ENCODE results near the gene GGA2. TPM values are rescaled to one million over a fixed set of nuclear protein-coding genes. Genes with fewer than 3 reads are reported as not detected.

GGA2 gene
- total RNA-seq, 3 donors from 2014 or later = 42.9 to 72.0 (median 61.9) TPM

DNA sequence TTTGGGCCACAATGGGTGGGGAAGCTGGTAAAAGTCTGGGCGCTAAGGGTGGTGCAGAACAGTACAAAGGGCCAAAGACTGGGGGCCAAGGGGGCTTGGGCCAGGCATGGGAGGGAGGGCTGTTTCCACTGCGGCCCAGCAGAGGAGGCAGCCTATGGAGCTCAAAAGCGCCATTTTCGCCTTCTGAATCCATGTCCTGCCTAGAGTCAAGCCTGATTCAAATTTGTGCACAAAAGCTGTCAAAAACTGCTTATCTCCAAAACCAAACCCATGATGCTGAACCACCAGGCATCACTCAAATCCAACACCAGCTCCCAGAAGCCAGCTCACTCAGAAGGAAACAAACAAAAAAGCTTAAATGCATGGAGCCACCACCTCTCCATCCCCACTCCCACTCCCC lies 73.3 kb downstream of the GGA2 start:
- intact Hi-C loops (cut with DNase I; ENCODE audit: low total_unique reads) = no loop called here
- Histone ChIP-seq H3K27ac (no peak overlapping the region), H3K9me3 (no peaks in the 10 kb centered on the region), H3K4me1 (no peaks in the 10 kb centered on the region), H3K36me3 (no peaks in the 10 kb centered on the region), H3K27me3 (no peaks in the 10 kb centered on the region), H3K4me3 (no peak overlapping the region)
- no peak for DNase-seq (ENCODE audit: low spot score in 2 of 2)
- TF ChIP-seq, protein P1, sequence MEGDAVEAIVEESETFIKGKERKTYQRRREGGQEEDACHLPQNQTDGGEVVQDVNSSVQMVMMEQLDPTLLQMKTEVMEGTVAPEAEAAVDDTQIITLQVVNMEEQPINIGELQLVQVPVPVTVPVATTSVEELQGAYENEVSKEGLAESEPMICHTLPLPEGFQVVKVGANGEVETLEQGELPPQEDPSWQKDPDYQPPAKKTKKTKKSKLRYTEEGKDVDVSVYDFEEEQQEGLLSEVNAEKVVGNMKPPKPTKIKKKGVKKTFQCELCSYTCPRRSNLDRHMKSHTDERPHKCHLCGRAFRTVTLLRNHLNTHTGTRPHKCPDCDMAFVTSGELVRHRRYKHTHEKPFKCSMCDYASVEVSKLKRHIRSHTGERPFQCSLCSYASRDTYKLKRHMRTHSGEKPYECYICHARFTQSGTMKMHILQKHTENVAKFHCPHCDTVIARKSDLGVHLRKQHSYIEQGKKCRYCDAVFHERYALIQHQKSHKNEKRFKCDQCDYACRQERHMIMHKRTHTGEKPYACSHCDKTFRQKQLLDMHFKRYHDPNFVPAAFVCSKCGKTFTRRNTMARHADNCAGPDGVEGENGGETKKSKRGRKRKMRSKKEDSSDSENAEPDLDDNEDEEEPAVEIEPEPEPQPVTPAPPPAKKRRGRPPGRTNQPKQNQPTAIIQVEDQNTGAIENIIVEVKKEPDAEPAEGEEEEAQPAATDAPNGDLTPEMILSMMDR (IDR thresholded peaks at IDR 0.05) = no peak
- TF ChIP-seq POLR2AphosphoS5 (IDR thresholded peaks at IDR 0.05) = no peak
- no peak for TF ChIP-seq POLR2A (IDR thresholded peaks at IDR 0.05)

GRCh38 chr16:23435500-23435899 lies 74.8 kb downstream of the GGA2 start:
- Histone ChIP-seq H3K4me1 (no peaks in the 10 kb centered on the region), H3K27me3 (no peaks in the 10 kb centered on the region), H3K9me3 (no peaks in the 10 kb centered on the region), H3K4me3 (no peak overlapping the region), H3K27ac (no peak overlapping the region), H3K36me3 (no peaks in the 10 kb centered on the region)
- DNase-seq (ENCODE audit: low spot score in 2 of 2) = no peak
- intact Hi-C loops (cut with DNase I; ENCODE audit: low total_unique reads) = no loop called here
- TF ChIP-seq, protein P1 (IDR thresholded peaks at IDR 0.05) = peak; percentile 65 to 76 (median 71)
- TF ChIP-seq POLR2AphosphoS5 (IDR thresholded peaks at IDR 0.05) = no peak

DNA sequence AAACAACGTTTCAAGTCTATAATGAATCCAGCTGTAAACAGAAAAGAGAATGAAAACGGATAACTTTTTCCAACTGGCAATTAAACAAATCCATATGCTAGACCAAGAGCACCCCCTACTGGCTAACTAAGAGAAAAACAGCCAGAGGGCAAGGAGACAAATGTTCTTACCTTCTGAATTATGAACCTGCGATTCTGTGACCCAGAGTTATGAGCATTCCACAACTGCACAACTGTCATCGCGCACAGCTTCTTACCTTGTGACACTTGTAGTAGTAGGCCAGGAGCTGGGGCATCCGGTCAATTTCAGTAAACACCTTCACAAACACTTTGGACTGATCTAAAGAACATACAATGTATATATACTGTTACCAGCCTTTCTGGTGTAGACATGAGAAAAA lies 75.9 kb downstream of the GGA2 start:
- no peak for DNase-seq (ENCODE audit: low spot score in 2 of 2)
- no peaks in the 10 kb centered on the region for H3K27me3 ChIP-seq
- H3K36me3 ChIP-seq = no peaks in the 10 kb centered on the region
- intact Hi-C loops (cut with DNase I; ENCODE audit: low total_unique reads) = loop anchor here (1.0 kb wide), 1 partner anchor 252 kb away; the partner anchor contains the start of gene SCNN1G
- TF ChIP-seq, protein P1 (IDR thresholded peaks at IDR 0.05) = peak; percentile 86 to 94 (median 92)
- TF ChIP-seq POLR2AphosphoS5 (IDR thresholded peaks at IDR 0.05) (no peak), POLR2A (IDR thresholded peaks at IDR 0.05) (no peak)
- no peaks in the 10 kb centered on the region for H3K9me3 ChIP-seq
- H3K4me1 ChIP-seq = no peaks in the 10 kb centered on the region
- H3K4me3 ChIP-seq = no peak overlapping the region
- no peak overlapping the region for H3K27ac ChIP-seq

DNA sequence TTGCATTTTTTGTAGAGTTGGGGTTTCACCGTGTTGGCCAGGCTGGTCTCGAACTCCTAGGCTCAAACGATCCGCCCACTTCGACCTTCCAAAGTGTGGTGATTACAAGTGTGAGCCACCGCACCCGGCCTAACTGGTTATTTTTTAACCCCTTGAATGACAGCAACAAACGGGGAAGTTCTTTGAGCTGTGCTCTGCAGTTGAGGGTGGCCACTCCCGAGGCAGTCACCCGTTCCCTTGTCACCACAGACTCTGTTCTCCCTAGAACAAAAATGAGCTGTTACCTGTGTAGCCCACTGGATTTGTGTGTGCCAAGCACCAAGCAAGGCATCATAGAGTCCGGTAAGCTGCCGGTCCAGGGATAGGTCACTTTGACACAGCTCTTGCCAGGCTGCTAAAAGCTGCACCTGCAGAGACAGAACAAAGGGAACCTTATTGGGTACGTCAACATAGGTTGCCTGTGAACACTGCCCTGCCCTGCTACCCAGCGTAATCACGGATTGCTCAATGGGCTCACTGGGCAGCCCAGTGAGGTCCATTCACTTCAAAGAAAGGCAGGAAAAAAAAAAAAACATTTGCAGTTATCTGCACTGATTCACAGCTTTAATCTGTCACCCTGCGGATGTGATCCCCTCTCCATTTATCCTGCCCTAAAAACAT lies 76.9 kb downstream of the GGA2 start:
- intact Hi-C loops (cut with DNase I; ENCODE audit: low total_unique reads) = no loop called here

More for the DNA sequence above, 76.9 kb downstream of the GGA2 start:
- Histone ChIP-seq H3K4me1 (no peaks in the 10 kb centered on the region), H3K27me3 (no peaks in the 10 kb centered on the region), H3K9me3 (no peaks in the 10 kb centered on the region), H3K27ac (peak overlapping the region; percentile 53 to 80), H3K4me3 (no peak overlapping the region), H3K36me3 (no peaks in the 10 kb centered on the region)
- TF ChIP-seq POLR2AphosphoS5 (IDR thresholded peaks at IDR 0.05) = peak in 1 of 3 donors; percentile 19
- TF ChIP-seq, protein P1 (IDR thresholded peaks at IDR 0.05) = no peak
- no peak for DNase-seq (ENCODE audit: low spot score in 2 of 2)

Data from breast epithelium (tissue), 4 donors.